IPS DF 6.9 (cell line): ENCODE results near the gene HOMER2.

Experiments
- DNase-seq: peaks from one replicate; pipeline ENCODE4 v3.0.0-alpha.2; 2013; ENCODE audit warnings: low read depth, low spot score
- H3K27ac ChIP-seq: one replicate; pipeline ENCODE4 v1.5.1; 2013; ENCODE audit warnings: low read length, control low read depth
- H3K27me3 ChIP-seq: 2 replicates; pipeline ENCODE4 v1.6.1; 2013; ENCODE audit warnings: mild to moderate bottlenecking, low read length; ENCODE audit not compliant: control insufficient read depth, insufficient read depth
- H3K36me3 ChIP-seq: 2 replicates; pipeline ENCODE4 v1.6.1; 2013; ENCODE audit warnings: low read length; ENCODE audit not compliant: control insufficient read depth, insufficient read depth
- H3K4me1 ChIP-seq: 2 replicates; pipeline ENCODE4 v1.6.1; 2013; ENCODE audit warnings: low read length; ENCODE audit not compliant: control insufficient read depth, insufficient read depth
- H3K4me3 ChIP-seq: 2 replicates; pipeline ENCODE4 v1.5.1; 2013; ENCODE audit warnings: mild to moderate bottlenecking, low read length
- H3K9me3 ChIP-seq: 2 replicates; pipeline ENCODE4 v1.6.1; 2013; ENCODE audit warnings: low read length, inconsistent platforms; ENCODE audit not compliant: control insufficient read depth, insufficient read depth
- WGBS: extraction: QIAGEN DNeasy Blood & Tissue Kit; methylation state at CpG from one replicate; pipeline ENCODE4 v1.1.7; 2013; ENCODE audit warnings: mixed read lengths, missing lambda C conversion rate; ENCODE audit not compliant: insufficient read length, insufficient coverage; 5-methylcytosine and 5-hydroxymethylcytosine counted together

Gene HOMER2

DNA sequence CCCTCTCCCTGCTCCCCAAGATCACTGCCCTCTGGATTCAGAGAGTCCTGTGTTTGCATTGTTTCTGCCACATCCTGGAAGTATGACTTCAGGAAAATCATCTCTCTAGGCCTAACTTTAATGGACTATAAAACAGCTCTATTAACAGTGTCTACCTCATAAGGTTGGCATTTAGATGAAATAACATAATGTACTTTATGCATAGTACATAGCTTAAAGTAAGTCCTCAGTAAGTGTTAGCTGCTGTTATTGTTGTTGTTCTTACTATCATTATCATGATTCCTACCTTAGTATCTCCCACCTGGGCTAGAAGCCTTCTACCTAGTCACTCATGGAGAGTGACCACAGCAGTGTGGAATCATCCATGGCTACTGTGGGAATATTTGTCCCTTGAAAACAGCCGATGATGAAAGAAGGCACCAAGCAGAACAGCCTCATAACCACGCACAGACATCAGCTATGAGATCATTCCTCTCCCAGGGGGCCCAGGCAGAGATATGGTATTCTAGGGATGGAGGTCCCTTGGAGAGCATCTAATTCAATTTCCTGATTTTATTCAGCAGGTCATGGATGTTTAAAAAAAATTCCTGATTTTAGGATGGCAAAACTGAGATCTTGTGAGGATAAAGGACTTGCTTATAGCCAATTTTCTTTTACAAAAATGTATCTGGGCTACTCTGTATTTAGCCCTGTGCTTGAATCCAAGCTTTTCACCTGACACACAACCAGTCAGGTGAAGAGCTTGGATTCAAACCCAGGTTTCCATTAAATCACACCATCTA is 148.5 kb downstream of the HOMER2 start:
- Histone ChIP-seq H3K27ac (no peak overlapping the region), H3K4me1 (no peaks in the 10 kb centered on the region), H3K4me3 (no peak overlapping the region), H3K36me3 (no peaks in the 10 kb centered on the region), H3K9me3 (no peaks in the 10 kb centered on the region), H3K27me3 (no peaks in the 10 kb centered on the region)
- DNase-seq, result no peak
- WGBS, result no CpG with 5 or more reads among the region's 2 CpGs

DNA sequence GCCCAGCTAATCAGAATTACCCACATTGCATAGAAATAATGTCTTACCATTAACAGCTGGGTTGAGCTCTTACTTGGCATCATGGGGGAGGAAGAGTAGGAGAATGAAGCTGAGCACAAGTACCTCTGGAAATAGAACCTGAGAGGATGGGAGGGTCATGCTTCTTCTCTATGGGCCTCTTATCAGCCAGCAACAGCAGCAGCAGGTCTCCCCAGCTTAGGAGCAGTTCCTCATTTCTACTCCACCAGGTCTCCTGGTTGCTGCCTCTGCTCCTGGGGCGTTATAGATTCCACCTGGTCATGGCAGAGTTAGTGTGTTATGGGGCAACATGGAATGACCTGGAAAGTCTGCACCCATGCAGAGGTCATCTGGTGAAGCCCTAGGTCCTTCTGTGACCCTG is 150.0 kb downstream of the HOMER2 start:
- no peaks in the 10 kb centered on the region for H3K27me3 ChIP-seq
- H3K4me3 ChIP-seq, result no peak overlapping the region
- no CpG with 5 or more reads among the region's 1 CpG for WGBS
- H3K9me3 ChIP-seq, result no peaks in the 10 kb centered on the region
- H3K4me1 ChIP-seq, result no peaks in the 10 kb centered on the region
- DNase-seq, result no peak
- no peak overlapping the region for H3K27ac ChIP-seq
- no peaks in the 10 kb centered on the region for H3K36me3 ChIP-seq

DNA sequence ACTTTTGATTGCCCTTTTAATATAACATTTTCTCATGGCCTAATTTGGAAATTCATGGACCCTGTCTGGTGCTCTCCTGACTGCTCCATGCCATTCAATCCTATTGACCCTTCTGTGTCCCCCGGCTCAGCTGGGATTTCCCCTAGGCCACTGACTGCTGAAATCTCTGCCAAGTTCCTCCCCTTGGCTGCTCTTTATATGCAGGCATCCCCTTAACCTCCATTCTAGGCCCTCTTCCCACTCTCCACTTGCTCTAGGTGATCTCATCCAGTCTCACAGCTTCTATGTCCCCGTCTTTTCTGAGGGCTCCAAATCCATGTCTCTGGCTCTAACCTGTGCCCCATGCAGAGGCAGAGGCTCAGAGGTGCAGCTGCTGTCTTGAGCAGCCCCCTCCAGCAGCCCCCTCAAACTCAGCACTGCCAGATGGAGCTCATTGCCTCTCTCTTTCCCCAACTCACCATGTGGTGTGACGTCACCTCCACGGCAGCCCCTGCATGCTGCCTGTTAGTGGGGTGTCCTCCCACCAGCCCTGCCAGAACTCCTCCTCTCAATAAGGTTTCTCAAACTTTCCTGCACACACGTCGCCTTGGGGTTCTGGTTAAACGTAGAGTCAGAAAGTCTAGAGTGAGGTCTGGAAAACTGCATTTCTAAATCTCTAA is 153.2 kb downstream of the HOMER2 start:
- no peaks in the 10 kb centered on the region for H3K36me3 ChIP-seq
- H3K27ac ChIP-seq, result no peak overlapping the region
- no peak for DNase-seq
- no CpG with 5 or more reads among the region's 7 CpGs for WGBS
- no peaks in the 10 kb centered on the region for H3K27me3 ChIP-seq
- no peak overlapping the region for H3K4me3 ChIP-seq
- no peaks in the 10 kb centered on the region for H3K4me1 ChIP-seq
- H3K9me3 ChIP-seq, result no peaks in the 10 kb centered on the region
